ENCODE data around the gene EFNA4. TPM values are rescaled to one million over a fixed set of nuclear protein-coding genes. Genes with fewer than 3 reads are reported as not detected.

EFNA4 gene
- polyA plus RNA-seq, 2 donors, result 14.7 to 16.2 TPM

DNA sequence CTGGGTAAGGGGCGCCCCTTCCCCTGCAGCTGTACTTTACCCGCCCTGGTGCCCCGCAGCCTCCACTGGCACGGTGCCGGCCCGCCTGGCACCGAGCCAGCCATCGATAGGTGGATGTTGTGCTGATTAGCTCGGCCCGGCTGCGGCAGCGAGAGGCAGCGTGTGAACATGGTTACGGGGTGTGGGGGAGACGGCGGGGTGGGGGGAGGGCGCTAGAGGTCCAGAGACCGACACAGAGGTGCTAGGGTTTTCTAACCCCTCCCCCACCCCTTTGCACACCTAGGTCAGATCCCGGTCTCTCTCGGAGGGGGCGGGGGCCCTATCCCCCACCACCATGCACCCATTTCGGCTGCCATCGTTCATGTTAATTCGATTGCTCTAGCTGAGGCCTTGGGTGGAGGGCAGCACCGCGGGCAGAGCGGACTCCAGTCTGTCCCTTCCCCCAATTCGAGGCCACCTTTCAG, 6.7 kb downstream of the EFNA4 start:
- no peaks in the 10 kb centered on the region for H3K27me3 ChIP-seq (ENCODE audit: control insufficient read depth in 1 of 2, insufficient read depth in 2 of 2, low read length in 2 of 2)
- H3K4me3 ChIP-seq (ENCODE audit: low read depth in 1 of 2, low read length in 2 of 2), result peak overlapping the region in 1 of 2 donors; percentile 36
- H3K27ac ChIP-seq (ENCODE audit: low read depth in 2 of 2, low read length in 1 of 2), result peak overlapping the region; percentile 87 to 94
- peaks cover 2 to 18% of the 10 kb centered on the region in 2 donors for H3K36me3 ChIP-seq (ENCODE audit: control insufficient read depth in 2 of 2, insufficient read depth in 2 of 2, low read length in 1 of 2)
- WGBS, 2 donors, result 27 to 33% methylated on average over 27 to 28 of the region's 28 CpGs
- peaks cover 2 to 18% of the 10 kb centered on the region in 2 donors for H3K4me1 ChIP-seq (ENCODE audit: control insufficient read depth in 2 of 2, insufficient read depth in 2 of 2, low read length in 1 of 2)
- H3K9me3 ChIP-seq (ENCODE audit: control insufficient read depth in 2 of 2, insufficient read depth in 1 of 2, low read depth in 1 of 2, low read length in 1 of 2), result no peaks in the 10 kb centered on the region

DNA sequence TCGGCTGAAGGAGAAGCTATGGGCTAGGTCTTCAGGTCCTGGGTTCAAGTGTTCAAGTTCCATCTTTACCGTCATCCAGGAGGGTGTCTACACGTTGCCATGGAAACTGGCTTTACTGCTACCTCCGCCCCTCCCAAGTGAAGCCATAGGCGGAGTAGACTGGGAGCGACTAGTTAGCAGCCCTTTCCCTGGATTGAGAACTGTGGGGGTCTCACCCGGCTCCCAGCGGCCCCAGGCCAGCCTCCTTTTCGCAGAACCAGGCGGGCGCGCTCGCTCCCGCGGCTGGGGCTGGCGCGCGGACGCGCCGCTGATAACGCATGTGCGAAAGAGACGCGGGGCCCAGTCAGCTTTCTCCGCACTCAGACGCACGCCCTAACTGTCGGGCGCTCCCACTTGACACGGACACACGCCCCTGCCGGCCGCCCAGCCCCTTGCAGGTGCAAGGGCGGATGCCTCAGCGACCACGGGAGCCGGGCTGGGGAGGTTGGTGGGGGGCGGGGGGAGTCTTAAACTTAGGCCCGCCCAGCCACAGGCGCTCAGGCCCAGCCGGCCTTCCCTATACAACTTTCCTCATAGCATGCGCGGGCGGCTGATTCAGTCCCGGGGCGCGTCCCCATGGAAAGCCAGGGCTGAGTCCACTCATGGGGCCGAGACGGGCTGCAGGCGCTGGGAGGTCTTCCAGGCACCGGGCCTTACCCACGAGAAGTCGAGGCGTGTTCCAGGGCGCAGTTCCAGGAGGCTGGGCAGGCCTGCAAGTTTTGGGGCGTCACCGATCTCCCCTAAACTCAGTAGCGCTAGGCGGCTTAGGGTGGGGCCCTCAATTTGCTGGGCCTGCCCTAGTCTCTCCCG, 7.4 kb downstream of the EFNA4 start:
- no peaks in the 10 kb centered on the region for H3K27me3 ChIP-seq (ENCODE audit: control insufficient read depth in 1 of 2, insufficient read depth in 2 of 2, low read length in 2 of 2)
- 4% methylated on average over 59 to 61 of the region's 61 CpGs for WGBS, 2 donors

DNA sequence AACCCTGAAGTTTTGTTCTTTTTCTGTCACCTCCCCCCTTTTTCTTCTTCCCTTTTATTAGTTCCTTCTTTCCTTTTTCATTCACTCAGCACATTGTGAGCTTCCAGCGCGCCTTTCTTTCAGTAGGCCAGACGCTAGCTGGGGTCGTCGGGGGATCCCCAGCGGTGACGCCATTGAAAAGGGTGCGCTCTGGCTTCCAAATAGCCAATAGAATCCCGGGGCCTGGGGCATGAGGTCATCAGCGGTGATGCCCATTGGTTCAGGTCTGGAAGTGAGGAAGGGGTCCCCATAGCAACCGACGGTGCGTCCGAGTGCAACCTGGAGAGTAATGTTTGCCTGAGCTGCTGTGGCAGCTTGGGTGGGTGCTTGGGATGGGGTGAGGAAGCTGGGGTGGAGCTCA, 8.2 kb downstream of the EFNA4 start:
- Histone ChIP-seq H3K36me3 (ENCODE audit: control insufficient read depth in 2 of 2, insufficient read depth in 2 of 2, low read length in 1 of 2) (peaks cover 0 to 13% of the 10 kb centered on the region in 2 donors), H3K27ac (ENCODE audit: low read depth in 2 of 2, low read length in 1 of 2) (peak overlapping the region; percentile 87 to 94), H3K9me3 (ENCODE audit: control insufficient read depth in 2 of 2, insufficient read depth in 1 of 2, low read depth in 1 of 2, low read length in 1 of 2) (no peaks in the 10 kb centered on the region), H3K4me3 (ENCODE audit: low read depth in 1 of 2, low read length in 2 of 2) (no peak overlapping the region), H3K27me3 (ENCODE audit: control insufficient read depth in 1 of 2, insufficient read depth in 2 of 2, low read length in 2 of 2) (no peaks in the 10 kb centered on the region), H3K4me1 (ENCODE audit: control insufficient read depth in 2 of 2, insufficient read depth in 2 of 2, low read length in 1 of 2) (peaks cover 2 to 18% of the 10 kb centered on the region in 2 donors)
- 64 to 69% methylated on average over 14 of the region's 14 CpGs for WGBS, 2 donors

More for the DNA sequence above, 7.4 kb downstream of the EFNA4 start:
- peak overlapping the region; percentile 87 to 94 for H3K27ac ChIP-seq (ENCODE audit: low read depth in 2 of 2, low read length in 1 of 2)
- no peaks in the 10 kb centered on the region for H3K9me3 ChIP-seq (ENCODE audit: control insufficient read depth in 2 of 2, insufficient read depth in 1 of 2, low read depth in 1 of 2, low read length in 1 of 2)
- H3K4me1 ChIP-seq (ENCODE audit: control insufficient read depth in 2 of 2, insufficient read depth in 2 of 2, low read length in 1 of 2), result peaks cover 2 to 18% of the 10 kb centered on the region in 2 donors
- H3K4me3 ChIP-seq (ENCODE audit: low read depth in 1 of 2, low read length in 2 of 2), result peak overlapping the region; percentile 36 to 40
- peaks cover 2 to 18% of the 10 kb centered on the region in 2 donors for H3K36me3 ChIP-seq (ENCODE audit: control insufficient read depth in 2 of 2, insufficient read depth in 2 of 2, low read length in 1 of 2)

DNA sequence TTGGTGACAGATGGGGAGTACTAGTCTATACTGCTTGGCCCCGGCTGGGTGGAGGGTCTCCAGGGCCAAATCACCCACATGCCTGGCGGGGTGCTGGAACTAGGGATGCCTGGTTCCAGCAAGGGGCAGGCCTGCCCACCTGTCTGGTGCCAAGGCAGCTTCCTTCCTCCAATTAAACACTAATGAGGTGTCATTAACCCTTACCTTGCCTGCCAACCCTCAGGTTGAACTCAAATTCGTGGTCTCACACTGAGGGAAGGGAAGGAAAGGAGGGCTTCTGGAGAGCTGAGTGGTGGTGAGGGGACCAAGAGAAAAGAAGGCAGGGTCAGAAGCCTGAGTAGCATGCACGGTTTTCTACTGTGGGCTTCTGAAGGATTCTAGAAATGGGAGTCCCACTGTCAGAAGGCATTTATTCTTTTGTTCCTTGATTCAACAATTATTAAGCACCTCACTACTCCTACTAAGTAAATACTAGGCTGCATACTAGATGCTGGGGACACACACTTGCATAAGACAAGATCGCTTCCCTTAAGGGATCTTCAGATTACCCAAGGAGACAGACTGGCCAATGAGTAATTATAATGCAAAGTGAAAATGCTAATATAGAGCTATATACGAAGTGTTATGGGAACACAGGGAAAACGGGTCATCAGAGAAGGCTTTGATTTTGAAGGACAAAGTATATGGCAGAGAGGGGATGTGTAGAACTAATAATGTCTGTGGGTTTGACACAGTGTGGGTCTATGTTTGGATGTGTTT, 9.2 kb downstream of the EFNA4 start:
- peaks cover 2 to 20% of the 10 kb centered on the region in 2 donors for H3K4me1 ChIP-seq (ENCODE audit: control insufficient read depth in 2 of 2, insufficient read depth in 2 of 2, low read length in 1 of 2)
- no peaks in the 10 kb centered on the region for H3K27me3 ChIP-seq (ENCODE audit: control insufficient read depth in 1 of 2, insufficient read depth in 2 of 2, low read length in 2 of 2)
- 49 to 56% methylated on average over 7 of the region's 7 CpGs for WGBS, 2 donors
- H3K9me3 ChIP-seq (ENCODE audit: control insufficient read depth in 2 of 2, insufficient read depth in 1 of 2, low read depth in 1 of 2, low read length in 1 of 2), result no peaks in the 10 kb centered on the region
- peak overlapping the region in 1 of 2 donors; percentile 74 for H3K27ac ChIP-seq (ENCODE audit: low read depth in 2 of 2, low read length in 1 of 2)
- H3K4me3 ChIP-seq (ENCODE audit: low read depth in 1 of 2, low read length in 2 of 2), result no peak overlapping the region
- H3K36me3 ChIP-seq (ENCODE audit: control insufficient read depth in 2 of 2, insufficient read depth in 2 of 2, low read length in 1 of 2), result peaks cover 0 to 11% of the 10 kb centered on the region in 2 donors

DNA sequence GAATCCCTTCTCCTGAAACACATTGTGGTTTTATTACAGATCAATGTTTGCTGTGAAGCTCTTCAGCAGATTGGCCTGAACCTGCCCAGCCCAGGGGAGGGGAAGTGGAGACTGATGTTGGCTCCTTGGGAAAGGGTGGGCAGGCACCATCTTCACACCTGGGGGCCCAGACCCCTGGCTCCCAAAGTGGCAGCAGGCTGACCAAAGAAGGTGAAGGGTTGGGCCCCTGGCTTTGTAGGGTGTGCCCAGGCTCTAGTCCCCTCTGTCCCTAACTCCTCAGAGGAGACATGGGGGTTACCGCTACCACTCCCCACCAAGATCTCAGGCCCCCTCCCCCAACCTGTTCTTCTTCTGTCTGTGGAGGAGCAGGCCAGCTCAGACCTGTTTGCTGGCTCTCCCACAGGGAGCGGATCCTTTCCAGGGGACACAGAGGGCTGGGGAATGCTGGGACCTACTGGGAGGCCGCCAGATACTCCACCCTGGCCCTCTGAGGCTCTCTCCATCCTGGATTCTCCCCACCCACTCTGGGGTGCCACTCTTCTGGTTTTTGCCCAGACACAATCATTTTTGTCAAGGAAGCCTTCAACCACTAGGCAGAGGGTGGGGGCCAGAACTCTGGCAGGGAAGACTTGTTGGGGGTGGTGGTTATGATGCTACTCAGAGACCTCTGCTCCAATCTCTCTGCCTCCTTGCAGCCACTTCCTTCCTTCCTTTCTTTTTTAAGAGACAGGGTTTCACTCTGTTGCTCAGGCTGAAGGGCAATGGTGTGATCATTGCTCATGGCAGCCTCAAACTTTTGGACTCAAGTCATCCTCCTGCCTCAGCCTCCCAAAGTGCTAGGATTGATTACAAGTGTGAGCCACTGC, 10.1 kb downstream of the EFNA4 start:
- 60 to 63% methylated on average over 3 of the region's 3 CpGs for WGBS, 2 donors
- H3K27ac ChIP-seq (ENCODE audit: low read depth in 2 of 2, low read length in 1 of 2), result peak overlapping the region in 1 of 2 donors; percentile 74
- peaks cover 0 to 9% of the 10 kb centered on the region in 2 donors for H3K36me3 ChIP-seq (ENCODE audit: control insufficient read depth in 2 of 2, insufficient read depth in 2 of 2, low read length in 1 of 2)
- no peak overlapping the region for H3K4me3 ChIP-seq (ENCODE audit: low read depth in 1 of 2, low read length in 2 of 2)
- H3K9me3 ChIP-seq (ENCODE audit: control insufficient read depth in 2 of 2, insufficient read depth in 1 of 2, low read depth in 1 of 2, low read length in 1 of 2), result no peaks in the 10 kb centered on the region
- peaks cover 2 to 25% of the 10 kb centered on the region in 2 donors for H3K4me1 ChIP-seq (ENCODE audit: control insufficient read depth in 2 of 2, insufficient read depth in 2 of 2, low read length in 1 of 2)
- no peaks in the 10 kb centered on the region for H3K27me3 ChIP-seq (ENCODE audit: control insufficient read depth in 1 of 2, insufficient read depth in 2 of 2, low read length in 2 of 2)

DNA sequence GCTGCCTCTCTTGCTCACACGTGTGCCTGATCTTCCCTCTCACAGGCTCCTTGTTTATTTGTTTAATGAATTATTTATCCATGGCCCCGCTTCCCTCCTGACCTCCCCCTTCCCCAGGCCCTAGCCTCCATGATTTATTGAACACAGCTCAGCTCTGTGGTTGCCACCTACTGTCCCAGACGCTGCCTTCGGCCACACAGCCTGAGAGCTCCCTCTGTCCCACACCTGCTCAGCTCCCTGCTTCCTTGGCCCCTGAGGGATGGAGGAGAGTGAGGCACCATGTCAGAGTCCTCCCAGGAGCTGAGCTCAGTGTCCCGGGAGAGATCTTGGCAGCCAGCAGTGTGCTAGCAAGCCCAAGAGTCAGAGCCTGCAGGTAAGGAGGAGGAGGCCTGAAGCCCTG, 12.0 kb downstream of the EFNA4 start:
- Histone ChIP-seq H3K27ac (ENCODE audit: low read depth in 2 of 2, low read length in 1 of 2) (no peak overlapping the region), H3K4me1 (ENCODE audit: control insufficient read depth in 2 of 2, insufficient read depth in 2 of 2, low read length in 1 of 2) (peaks cover 6 to 32% of the 10 kb centered on the region in 2 donors), H3K36me3 (ENCODE audit: control insufficient read depth in 2 of 2, insufficient read depth in 2 of 2, low read length in 1 of 2) (no peaks in the 10 kb centered on the region), H3K9me3 (ENCODE audit: control insufficient read depth in 2 of 2, insufficient read depth in 1 of 2, low read depth in 1 of 2, low read length in 1 of 2) (no peaks in the 10 kb centered on the region), H3K27me3 (ENCODE audit: control insufficient read depth in 1 of 2, insufficient read depth in 2 of 2, low read length in 2 of 2) (no peaks in the 10 kb centered on the region), H3K4me3 (ENCODE audit: low read depth in 1 of 2, low read length in 2 of 2) (no peak overlapping the region)
- WGBS, 2 donors, result 59 to 61% methylated on average over 5 of the region's 5 CpGs

DNA sequence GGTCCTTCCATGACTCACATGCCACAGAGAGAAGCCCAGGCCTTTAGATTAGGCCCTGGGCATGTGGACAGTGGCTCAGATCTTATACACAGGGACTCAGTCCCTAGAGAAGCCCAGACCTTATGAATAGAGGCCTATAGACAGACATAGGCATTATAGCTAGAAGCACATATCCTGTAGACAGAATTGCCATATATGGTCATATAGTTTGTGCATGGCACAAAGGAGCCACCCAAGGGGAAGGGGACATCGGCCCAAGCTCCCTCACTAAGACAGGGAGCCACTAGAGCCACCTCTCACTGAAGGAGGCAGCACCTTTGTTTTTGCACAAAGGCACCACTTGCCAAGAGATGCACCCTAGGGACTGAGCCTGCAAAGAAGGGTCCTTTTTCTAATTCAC, 12.8 kb downstream of the EFNA4 start:
- WGBS, 2 donors, result 76 to 90% methylated on average over 1 of the region's 1 CpG
- Histone ChIP-seq H3K4me3 (ENCODE audit: low read depth in 1 of 2, low read length in 2 of 2) (no peak overlapping the region), H3K27ac (ENCODE audit: low read depth in 2 of 2, low read length in 1 of 2) (no peak overlapping the region), H3K4me1 (ENCODE audit: control insufficient read depth in 2 of 2, insufficient read depth in 2 of 2, low read length in 1 of 2) (peaks cover 3 to 31% of the 10 kb centered on the region in 2 donors), H3K9me3 (ENCODE audit: control insufficient read depth in 2 of 2, insufficient read depth in 1 of 2, low read depth in 1 of 2, low read length in 1 of 2) (no peaks in the 10 kb centered on the region), H3K36me3 (ENCODE audit: control insufficient read depth in 2 of 2, insufficient read depth in 2 of 2, low read length in 1 of 2) (no peaks in the 10 kb centered on the region), H3K27me3 (ENCODE audit: control insufficient read depth in 1 of 2, insufficient read depth in 2 of 2, low read length in 2 of 2) (peaks cover 0 to under 1% of the 10 kb centered on the region in 2 donors)

DNA sequence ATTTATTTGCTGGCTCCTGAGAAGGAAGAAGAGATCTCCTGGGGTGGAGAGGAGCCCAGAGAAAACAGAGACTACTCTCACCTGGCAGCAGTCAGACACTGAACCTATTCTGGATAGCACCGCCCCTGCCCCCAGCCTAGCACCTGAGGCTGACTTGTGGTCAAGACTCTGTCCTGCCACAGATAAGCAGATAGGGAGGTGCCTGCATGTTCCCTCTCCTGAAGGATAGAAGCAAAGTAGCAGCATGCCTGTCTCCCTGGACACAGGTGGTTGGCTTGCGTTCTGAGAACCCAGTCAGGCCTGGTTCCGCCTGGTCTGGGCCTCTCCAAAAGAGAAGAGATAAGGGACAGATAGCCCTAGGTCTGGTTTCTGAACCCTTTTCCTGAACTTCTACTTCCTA, 13.8 kb downstream of the EFNA4 start:
- no peaks in the 10 kb centered on the region for H3K36me3 ChIP-seq (ENCODE audit: control insufficient read depth in 2 of 2, insufficient read depth in 2 of 2, low read length in 1 of 2)
- peaks cover 0 to 3% of the 10 kb centered on the region in 2 donors for H3K27me3 ChIP-seq (ENCODE audit: control insufficient read depth in 1 of 2, insufficient read depth in 2 of 2, low read length in 2 of 2)
- H3K9me3 ChIP-seq (ENCODE audit: control insufficient read depth in 2 of 2, insufficient read depth in 1 of 2, low read depth in 1 of 2, low read length in 1 of 2), result no peaks in the 10 kb centered on the region
- WGBS, 2 donors, result 70 to 93% methylated on average over 3 of the region's 3 CpGs
- H3K27ac ChIP-seq (ENCODE audit: low read depth in 2 of 2, low read length in 1 of 2), result peak overlapping the region in 1 of 2 donors; percentile 72
- H3K4me1 ChIP-seq (ENCODE audit: control insufficient read depth in 2 of 2, insufficient read depth in 2 of 2, low read length in 1 of 2), result peaks cover 3 to 31% of the 10 kb centered on the region in 2 donors
- no peak overlapping the region for H3K4me3 ChIP-seq (ENCODE audit: low read depth in 1 of 2, low read length in 2 of 2)

Data from esophagus (tissue), 2 donors.